Body of pancreas (tissue), 4 donors: ENCODE measurements around the gene ZNF407. TPM values are rescaled to one million over a fixed set of nuclear protein-coding genes. Genes with fewer than 3 reads are reported as not detected.

Source experiments
- ATAC-seq: fragments of 150-250 bp; one replicate; pipeline ENCODE4 v1.9.1; 2016
- DNase-seq, 4 donors: peaks; one replicate each; pipeline ENCODE4 v3.0.0-alpha.2; 2019
- H3K27ac ChIP-seq, 4 donors: fragments of 200-600 bp; sonication (generic); 1 replicate in 3 of 4; 2 replicates in 1 of 4; pipeline versions ENCODE4 v1.5.1 to v1.6.1; 2016 to 2019; ENCODE audit warnings: mild to moderate bottlenecking in 1 of 4, mixed read lengths in 1 of 4, moderate library complexity in 1 of 4
- H3K27me3 ChIP-seq, 2 donors: fragments of 200-600 bp; sonication (generic); one replicate each; pipeline ENCODE4 v1.6.0; 2016; ENCODE audit warnings: mild to moderate bottlenecking in 1 of 2
- H3K36me3 ChIP-seq, 2 donors: fragments of 200-600 bp; sonication (generic); replicated peaks in 1 of 2; 2 replicates each; pipeline ENCODE4 v1.5.1; 2016; ENCODE audit warnings: low read depth in 2 of 2; ENCODE audit not compliant: insufficient read depth in 1 of 2
- H3K4me1 ChIP-seq: fragments of 200-600 bp; sonication (generic); one replicate; pipeline ENCODE4 v1.6.0; 2016
- H3K4me3 ChIP-seq, 2 donors: fragments of 200-600 bp; sonication (generic); 1 replicate in 1 of 2; 2 replicates in 1 of 2; pipeline ENCODE4 v1.5.1; 2016 to 2019
- H3K9me3 ChIP-seq, 3 donors: fragments of 200-600 bp; sonication (generic); 1 replicate in 2 of 3; 2 replicates in 1 of 3; pipeline ENCODE4 v1.5.1; 2016
- POLR2A ChIP-seq, 3 donors: fragments of 450-650 bp; IDR thresholded peaks; one replicate each; pipeline ENCODE4 v1.6.1; 2016; ENCODE audit warnings: antibody characterized with exemption in 3 of 3, mild to moderate bottlenecking in 2 of 3
- WGBS, 2 donors: methylation state at CpG; one replicate each; pipeline ENCODE4 v1.1.5; 2017; 5-methylcytosine and 5-hydroxymethylcytosine counted together
- intact Hi-C: fragments of 100-400 bp; cut with DNase I; formaldehyde crosslinking; loops from one replicate; pipeline ENCODE4 v1.15.1; 2023
- total RNA-seq, 2 donors: library from RNA; depleted of rRNA; stranded (reverse); fragments of >200 nt; gene quantifications; one replicate each; pipeline ENCODE4 v1.1.0, GENCODE V29; 2016
- TF ChIP-seq, protein P1 (sequence below), 7 experiments: fragments of 450-650 bp in 4 of 7; fragments of 200-600 bp in 3 of 7; sonication (generic) in 3 of 7; IDR thresholded peaks; one replicate each; pipeline ENCODE4 v1.5.1; 2016 to 2019; ENCODE audit warnings: antibody characterized with exemption in 7 of 7

The ZNF407 gene
- total RNA-seq, 2 donors from 2014 or later = 14.3 to 19.1 TPM

DNA sequence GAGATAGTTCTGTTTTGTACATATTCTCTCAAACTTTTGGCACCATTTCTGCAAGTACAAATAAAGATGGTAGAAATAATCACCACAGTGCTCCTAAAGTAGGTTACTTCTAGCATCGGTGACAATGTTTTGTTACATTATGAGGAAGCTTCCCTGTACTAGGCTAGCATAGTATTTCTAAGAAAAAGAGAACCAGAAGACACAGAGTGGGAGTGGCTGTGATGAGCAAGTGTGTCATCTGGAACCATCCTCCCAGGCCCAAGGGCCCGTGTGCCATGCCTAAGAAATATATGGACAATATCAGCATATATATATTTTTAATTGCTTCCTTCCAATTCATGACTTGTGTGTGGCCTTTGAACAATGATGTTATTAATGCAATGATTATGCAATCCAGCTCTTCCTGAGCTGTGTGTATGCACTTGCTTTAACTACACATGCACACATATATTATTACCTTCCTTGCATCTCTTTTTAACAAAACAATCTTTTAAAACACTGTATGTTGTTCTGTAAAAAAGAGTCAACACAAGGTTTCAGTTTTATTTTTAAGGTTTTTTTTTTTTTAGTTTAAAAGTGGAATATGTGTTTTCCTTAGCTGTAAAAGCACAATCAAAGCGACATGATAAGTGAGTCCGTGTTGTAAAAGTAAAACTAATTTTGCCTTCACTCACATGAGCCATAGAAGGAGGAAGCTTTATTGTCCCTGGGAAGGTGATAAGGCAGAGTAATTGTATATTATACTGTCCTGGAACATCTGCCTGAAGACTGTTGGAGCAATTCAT, 303.9 kb downstream of the ZNF407 start:
- no peaks in the 10 kb centered on the region for H3K36me3 ChIP-seq
- TF ChIP-seq, protein P1, sequence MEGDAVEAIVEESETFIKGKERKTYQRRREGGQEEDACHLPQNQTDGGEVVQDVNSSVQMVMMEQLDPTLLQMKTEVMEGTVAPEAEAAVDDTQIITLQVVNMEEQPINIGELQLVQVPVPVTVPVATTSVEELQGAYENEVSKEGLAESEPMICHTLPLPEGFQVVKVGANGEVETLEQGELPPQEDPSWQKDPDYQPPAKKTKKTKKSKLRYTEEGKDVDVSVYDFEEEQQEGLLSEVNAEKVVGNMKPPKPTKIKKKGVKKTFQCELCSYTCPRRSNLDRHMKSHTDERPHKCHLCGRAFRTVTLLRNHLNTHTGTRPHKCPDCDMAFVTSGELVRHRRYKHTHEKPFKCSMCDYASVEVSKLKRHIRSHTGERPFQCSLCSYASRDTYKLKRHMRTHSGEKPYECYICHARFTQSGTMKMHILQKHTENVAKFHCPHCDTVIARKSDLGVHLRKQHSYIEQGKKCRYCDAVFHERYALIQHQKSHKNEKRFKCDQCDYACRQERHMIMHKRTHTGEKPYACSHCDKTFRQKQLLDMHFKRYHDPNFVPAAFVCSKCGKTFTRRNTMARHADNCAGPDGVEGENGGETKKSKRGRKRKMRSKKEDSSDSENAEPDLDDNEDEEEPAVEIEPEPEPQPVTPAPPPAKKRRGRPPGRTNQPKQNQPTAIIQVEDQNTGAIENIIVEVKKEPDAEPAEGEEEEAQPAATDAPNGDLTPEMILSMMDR (IDR thresholded peaks at IDR 0.05) = no peak
- TF ChIP-seq POLR2A (IDR thresholded peaks at IDR 0.05) = no peak
- ATAC-seq (no peak), DNase-seq (no peak)
- 81 to 86% methylated on average over 4 of the region's 4 CpGs for WGBS, 2 donors
- no peak overlapping the region for H3K4me3 ChIP-seq
- intact Hi-C loops = no loop called here
- H3K9me3 ChIP-seq = no peaks in the 10 kb centered on the region
- no peak overlapping the region for H3K27ac ChIP-seq
- H3K27me3 ChIP-seq = no peaks in the 10 kb centered on the region
- H3K4me1 ChIP-seq = no peaks in the 10 kb centered on the region

DNA sequence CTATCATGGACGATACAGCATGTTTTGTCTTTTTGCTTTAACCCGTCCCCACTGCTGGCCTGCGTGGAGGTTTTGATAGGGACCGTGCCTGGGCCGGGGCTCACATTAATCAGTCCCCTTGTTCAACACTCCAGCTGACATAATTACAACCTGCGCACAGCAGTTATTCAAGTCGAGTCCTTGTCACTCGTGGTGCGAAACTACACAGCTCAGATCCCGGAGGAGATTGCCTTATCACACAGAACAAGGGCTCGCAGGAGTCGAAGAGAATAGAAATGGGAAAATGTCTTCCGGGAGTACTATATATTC, 304.4 kb downstream of the ZNF407 start:
- intact Hi-C loops = no loop called here
- no peak for TF ChIP-seq POLR2A (IDR thresholded peaks at IDR 0.05)
- TF ChIP-seq, protein P1 (IDR thresholded peaks at IDR 0.05) = no peak
- DNase-seq = no peak
- Histone ChIP-seq H3K27me3 (no peaks in the 10 kb centered on the region), H3K36me3 (no peaks in the 10 kb centered on the region), H3K9me3 (no peaks in the 10 kb centered on the region), H3K27ac (no peak overlapping the region), H3K4me3 (no peak overlapping the region), H3K4me1 (no peaks in the 10 kb centered on the region)
- WGBS, 2 donors = 86 to 88% methylated on average over 13 of the region's 13 CpGs
- no peak for ATAC-seq

DNA sequence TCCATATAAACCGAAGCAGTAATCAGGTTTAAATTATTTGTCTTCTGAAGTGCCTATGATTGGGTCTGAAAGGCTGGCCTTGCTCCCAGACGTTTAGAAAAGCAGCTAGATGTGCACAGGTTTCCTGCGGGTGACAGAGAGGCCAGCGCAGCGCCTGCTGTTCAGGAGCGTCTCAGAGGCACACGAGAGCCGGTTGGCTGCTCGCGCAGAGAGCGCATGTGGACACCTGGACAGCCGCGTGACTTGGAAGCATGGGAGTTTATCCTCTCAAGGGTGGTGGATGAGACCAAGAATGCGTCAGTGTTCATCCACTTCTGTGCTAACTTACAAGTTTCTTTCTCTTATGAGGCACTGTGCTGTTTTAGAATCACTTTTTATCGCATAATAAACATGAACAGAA, 307.6 kb downstream of the ZNF407 start:
- TF ChIP-seq, protein P1 (IDR thresholded peaks at IDR 0.05) = no peak
- TF ChIP-seq POLR2A (IDR thresholded peaks at IDR 0.05) = no peak
- ATAC-seq (no peak), DNase-seq (no peak)
- H3K27me3 ChIP-seq = no peaks in the 10 kb centered on the region
- H3K4me1 ChIP-seq = no peaks in the 10 kb centered on the region
- 82 to 84% methylated on average over 15 of the region's 15 CpGs for WGBS, 2 donors
- H3K27ac ChIP-seq = no peak overlapping the region
- H3K36me3 ChIP-seq = no peaks in the 10 kb centered on the region
- H3K9me3 ChIP-seq = no peaks in the 10 kb centered on the region
- no peak overlapping the region for H3K4me3 ChIP-seq
- intact Hi-C loops = no loop called here

DNA sequence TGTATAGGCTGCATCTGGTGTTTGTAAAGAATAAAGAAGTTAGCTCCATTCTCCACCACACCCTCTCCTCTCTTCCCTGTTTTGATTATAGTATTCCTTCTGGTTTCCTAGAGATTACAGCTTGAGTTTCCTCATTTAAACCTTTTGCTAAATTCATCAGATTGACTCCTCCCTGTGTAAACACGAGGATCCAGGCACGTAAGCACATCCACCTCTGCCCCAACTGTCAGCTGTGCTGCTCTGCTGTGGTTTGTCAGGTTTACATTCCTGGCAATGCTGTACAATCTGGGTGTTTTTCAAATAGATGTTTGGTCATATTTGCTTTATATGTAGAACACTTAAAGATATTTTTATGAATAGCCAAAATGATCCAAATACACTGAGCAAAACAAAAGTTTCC, 308.5 kb downstream of the ZNF407 start:
- Histone ChIP-seq H3K9me3 (no peaks in the 10 kb centered on the region), H3K4me1 (no peaks in the 10 kb centered on the region), H3K4me3 (no peak overlapping the region), H3K27ac (no peak overlapping the region), H3K36me3 (no peaks in the 10 kb centered on the region), H3K27me3 (no peaks in the 10 kb centered on the region)
- no peak for DNase-seq
- 78 to 84% methylated on average over 2 of the region's 2 CpGs for WGBS, 2 donors
- intact Hi-C loops = no loop called here
- no peak for TF ChIP-seq POLR2A (IDR thresholded peaks at IDR 0.05)
- TF ChIP-seq, protein P1 (IDR thresholded peaks at IDR 0.05) = no peak
- ATAC-seq = no peak

DNA sequence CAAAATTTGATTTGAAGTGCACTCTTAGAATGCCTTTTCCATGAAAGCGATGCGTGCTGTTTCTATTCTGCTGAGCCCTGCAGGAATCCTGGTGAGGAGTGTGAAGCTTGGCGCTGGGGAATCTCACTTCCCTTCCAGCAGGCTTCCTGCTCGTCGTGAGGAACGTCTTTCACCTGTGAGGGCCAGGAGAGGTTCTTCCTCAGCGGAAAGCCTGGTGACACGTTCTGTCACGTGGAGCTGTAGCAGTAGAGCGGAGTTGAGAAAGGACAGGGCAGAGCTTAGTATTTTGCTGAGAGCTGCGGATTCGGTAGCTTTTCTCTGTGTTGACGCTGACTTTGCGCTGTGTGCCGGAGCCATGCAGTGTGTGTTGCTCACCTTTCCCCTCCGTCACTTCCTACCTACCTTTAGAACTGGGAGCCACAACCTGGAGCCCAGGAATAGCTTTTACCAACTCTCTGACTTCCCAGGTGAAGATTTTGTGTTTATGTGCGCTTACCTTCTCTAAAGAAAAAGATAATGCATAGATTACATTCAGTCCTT, 316.5 kb downstream of the ZNF407 start:
- WGBS, 2 donors = 88 to 93% methylated on average over 17 of the region's 17 CpGs
- intact Hi-C loops = no loop called here
- DNase-seq = no peak
- H3K27me3 ChIP-seq = no peaks in the 10 kb centered on the region
- no peaks in the 10 kb centered on the region for H3K9me3 ChIP-seq
- no peaks in the 10 kb centered on the region for H3K36me3 ChIP-seq
- ATAC-seq = no peak
- H3K4me3 ChIP-seq = no peak overlapping the region
- TF ChIP-seq, protein P1 (IDR thresholded peaks at IDR 0.05) = no peak
- no peak for TF ChIP-seq POLR2A (IDR thresholded peaks at IDR 0.05)
- H3K4me1 ChIP-seq = no peaks in the 10 kb centered on the region
- no peak overlapping the region for H3K27ac ChIP-seq
